ENCODE measurements around the gene PSMB10.
"Not testable (repeated sequence)": the region's sequence is repeated elsewhere in the genome, so short reads cannot be mapped to it uniquely, and the experiment has no call there.

The PSMB10 gene

DNA sequence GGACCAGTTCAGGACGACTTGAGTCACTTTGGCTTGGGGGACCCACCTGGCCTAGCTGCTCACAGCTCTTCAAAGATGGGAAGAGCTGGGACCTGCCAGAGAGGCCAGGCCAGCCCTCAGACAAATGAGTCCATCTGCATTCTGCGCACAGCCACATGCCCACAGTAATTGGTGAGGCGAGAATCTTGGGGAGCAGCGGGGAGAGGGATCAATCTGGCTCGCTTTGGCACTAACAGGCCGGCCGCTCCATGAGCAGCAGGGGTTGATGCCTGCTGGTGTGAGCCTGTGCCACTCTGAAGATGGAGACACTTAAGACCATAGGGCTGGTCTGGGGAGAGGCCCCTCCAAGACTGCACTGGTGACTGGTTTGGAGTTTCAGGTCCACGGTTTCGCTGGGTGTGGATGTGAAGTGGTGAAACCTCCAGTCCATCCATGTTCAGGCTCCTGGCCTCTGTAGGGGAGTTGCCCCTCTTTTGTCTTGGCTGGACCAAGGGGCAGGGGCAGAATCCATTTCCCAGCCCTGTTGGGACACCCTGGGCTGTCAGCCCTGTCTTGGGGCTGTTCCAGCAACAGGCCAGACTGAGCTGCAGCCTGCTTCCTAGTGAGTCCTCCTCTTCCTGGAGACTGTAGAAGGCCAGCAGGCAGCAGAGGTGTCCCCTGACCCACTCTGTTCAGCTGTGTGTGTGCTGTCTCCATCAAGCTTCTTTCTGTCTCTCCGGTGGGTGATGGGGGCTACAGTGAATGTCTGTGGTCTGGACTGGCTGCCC lies 12.3 kb downstream of the PSMB10 start:
- no peak for DNase-seq

DNA sequence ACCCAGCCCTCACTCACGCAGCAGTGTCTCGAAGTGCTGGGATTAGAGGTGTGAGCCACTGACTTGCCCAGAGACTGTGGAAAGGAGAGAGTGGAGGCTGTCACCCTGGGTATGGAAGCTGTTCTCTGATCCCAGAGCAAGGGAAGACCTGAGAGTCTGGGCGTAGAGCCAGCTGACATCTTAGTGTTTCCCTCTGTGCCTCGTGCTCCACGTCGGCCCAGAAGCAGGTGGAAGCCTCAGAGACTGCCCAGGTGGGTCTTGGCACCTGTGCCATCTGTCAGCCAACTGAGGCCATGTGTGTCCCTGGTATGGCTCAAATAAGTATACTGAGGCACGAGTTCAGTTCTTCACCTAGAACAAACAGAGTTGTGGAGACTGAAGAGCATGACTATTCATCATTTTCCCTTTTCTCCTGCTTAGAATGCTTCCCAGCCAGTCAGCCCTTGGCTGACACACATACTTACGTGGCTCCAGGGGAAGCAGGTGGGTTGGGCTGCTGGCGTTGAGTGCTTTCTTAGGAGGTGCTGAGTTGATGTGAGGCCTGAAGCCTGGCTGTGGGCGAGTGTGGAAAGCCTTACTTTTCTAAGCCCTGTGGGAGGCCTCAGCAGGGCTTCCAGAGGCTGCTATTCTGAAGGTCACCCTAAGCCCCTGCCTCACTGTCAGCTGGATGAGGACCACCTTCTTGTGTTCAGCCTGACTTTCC lies 13.1 kb downstream of the PSMB10 start:
- no peak for DNase-seq

DNA sequence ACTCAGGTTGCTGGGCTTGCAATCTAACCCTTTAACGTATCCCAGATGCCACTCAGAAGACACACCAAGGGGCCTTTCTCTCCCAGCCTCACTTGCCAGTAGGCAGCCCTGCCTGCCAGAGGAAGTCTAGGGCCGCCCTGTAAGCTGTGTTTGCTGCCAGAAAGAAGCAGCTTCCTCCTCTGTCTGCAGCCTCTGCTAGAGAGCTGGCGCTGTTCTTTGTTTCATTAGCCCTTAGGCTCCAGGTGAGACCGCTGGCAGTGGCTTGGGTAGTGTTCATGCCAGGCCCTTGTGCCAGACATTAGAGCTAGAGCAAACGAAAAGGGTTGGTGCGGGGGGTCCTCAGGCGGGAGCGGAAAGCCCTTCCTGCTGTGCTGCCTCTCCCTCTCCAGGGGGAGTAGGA lies 13.9 kb downstream of the PSMB10 start:
- DNase-seq: no peak

- DNase-seq: no peak
Measured at GRCh38 chr16:67922221-67922620, 14.4 kb downstream of the PSMB10 start.

DNA sequence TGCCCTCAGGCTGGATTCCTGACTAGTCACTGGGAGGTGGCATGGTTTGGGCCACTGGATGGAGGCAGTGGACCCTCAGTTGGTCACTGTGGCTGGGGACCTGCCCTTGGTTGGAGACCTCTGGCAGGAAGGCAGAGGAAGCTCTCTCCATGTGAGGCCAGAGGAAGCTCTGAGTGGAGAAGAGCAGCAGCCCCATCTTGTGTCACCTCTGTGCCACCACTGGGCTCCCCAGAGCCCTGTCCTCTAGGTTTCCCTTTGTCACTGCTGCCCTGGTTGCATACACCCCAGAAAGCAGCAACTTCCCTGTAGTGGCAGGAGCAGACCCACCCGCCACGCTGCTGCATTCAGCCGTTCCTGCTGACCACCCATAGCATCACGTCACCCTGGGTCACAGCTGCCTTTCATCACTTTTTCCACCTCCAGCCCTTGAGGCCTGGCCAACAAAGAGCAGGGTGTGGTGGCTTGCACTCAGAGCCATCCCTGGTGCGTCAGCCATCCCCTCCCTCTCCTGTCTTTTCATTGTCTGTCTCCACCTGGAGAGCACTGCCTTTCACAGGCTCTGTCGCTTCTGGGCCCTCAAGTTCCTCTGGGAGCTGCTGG lies 16.9 kb downstream of the PSMB10 start:
- DNase-seq: no peak

- DNase-seq: peak; percentile 43
Measured at GRCh38 chr16:67917852-67918236, 18.8 kb downstream of the PSMB10 start.

DNA sequence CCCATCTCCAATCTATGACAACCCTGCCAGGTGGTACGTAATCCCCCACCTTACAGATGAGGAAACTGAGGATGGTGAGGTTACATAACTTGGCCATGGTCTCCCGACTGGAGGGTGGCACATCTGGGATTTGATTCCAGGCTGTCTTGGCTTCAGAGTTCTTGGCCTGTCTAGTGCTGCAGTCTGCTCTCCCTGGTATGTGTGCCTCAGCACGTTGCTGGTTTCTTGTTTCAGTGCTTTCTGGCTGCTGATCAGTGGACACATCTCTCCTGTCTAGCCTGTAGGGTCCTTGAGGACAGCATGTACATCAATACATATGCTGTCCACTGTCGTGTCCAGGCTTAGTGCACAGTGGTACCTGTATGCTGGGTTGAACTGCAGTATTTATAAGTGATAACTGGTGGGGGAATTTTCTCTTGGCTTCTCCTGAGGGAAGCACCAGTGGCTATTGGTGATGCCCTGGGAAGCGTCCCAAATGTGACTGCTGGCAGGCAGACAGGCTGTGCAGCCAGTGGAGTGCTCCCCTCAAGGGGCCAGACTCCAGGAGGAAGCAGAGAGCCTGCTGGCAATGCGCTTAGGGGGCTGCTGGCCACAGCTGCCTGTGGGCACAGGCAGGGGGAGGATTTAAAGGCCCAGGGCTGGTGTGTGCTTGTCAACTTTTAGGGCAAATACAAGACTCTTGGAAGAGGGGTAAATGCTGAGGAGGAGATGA lies 19.4 kb downstream of the PSMB10 start:
- no peak for DNase-seq

- DNase-seq: no peak
Measured at GRCh38 chr16:67915831-67916723, 20.6 kb downstream of the PSMB10 start.

- not testable (repeated sequence) for DNase-seq
Measured at GRCh38 chr16:67915496-67915769, 21.2 kb downstream of the PSMB10 start.

DNA sequence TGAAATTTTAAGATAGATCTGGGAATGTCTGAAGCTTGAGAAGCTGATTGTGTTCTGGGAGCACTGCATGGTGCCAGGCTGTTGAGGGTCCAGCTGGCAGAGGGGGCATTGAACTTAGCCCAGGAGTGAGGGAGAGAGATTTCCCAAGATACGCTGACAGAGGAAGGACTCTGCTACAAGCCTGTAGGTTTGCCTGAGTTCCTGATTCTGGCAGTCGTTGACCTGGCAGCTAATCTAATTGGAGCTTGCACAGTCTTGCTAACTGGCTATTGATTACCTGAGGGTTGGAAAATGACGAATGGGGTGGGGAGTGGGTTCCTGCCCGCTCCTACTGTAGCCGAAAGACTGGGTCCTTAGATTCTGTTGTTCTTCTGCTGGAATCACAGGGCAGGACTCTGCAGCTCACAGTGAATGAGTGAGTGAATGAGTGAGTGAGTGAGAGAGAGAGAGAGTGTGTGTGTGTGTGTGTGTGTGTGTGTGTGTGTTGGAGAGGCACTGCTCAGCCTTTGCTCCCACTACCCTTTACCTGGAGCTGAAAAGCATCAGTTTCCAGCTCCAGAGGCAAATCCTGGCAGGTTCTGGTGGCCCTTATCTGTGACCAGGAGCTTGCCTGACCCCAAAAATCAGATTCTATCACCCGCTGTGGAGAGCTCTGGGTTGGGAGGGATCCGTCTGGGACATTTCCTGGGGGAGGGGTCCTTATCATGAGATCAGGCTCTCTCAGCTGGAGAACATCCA lies 21.7 kb downstream of the PSMB10 start:
- DNase-seq: no peak

DNA sequence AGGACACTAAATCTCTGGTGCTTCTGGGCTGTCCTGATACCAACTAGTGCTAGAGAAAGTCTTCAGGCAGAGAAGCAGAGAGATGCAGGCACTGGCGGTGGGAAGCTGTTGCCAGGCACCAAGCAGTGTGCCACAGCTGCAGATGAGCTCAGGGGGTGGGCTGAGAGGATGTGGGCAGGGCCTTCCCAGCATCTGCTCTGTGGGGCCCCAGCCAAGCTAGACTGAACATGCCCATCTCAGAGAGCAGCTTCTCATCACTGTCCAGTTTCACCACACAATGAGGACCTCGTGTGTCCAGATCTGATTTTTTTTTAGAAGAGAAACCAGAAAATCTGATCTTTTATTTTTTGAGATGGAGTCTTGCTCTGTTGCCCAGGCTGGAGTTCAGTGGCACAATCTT lies 26.5 kb downstream of the PSMB10 start:
- DNase-seq: no peak

DNA sequence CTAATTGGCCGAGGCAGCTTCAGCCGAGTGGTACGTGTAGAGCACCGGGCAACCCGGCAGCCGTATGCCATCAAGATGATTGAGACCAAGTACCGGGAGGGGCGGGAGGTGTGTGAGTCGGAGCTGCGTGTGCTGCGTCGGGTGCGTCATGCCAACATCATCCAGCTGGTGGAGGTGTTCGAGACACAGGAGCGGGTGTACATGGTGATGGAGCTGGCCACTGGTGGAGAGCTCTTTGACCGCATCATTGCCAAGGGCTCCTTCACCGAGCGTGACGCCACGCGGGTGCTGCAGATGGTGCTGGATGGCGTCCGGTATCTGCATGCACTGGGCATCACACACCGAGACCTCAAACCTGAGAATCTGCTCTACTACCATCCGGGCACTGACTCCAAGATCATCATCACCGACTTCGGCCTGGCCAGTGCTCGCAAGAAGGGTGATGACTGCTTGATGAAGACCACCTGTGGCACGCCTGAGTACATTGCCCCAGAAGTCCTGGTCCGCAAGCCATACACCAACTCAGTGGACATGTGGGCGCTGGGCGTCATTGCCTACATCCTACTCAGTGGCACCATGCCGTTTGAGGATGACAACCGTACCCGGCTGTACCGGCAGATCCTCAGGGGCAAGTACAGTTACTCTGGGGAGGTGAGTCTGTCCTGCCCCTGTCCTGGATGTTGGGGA lies 27.5 kb downstream of the PSMB10 start:
- DNase-seq: no peak

- DNase-seq: no peak
Measured at GRCh38 chr16:67907397-67908180, 29.1 kb downstream of the PSMB10 start.

DNA sequence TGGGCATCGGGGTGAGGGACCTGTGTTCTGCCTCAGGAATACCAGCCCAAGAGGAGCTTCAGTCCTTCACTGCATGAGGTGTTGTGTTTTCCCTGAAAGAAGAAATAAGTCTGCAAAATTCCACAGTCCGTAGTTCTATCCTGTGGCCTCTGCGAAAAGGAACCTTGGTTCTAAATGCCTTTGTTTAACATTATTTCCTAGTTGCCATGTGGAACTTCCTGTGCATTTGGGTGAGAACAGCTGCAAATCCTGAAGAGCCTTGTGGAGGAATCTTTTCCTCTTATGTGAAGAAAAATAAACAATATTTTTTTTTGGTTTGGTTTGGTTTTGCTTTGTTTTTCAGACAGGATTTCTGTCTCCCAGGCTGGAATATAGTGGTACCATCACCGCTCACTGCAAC lies 33.8 kb downstream of the PSMB10 start:
- DNase-seq: no peak

GRCh38 chr16:67901734-67902133 lies 34.9 kb downstream of the PSMB10 start:
- no peak for DNase-seq

DNA sequence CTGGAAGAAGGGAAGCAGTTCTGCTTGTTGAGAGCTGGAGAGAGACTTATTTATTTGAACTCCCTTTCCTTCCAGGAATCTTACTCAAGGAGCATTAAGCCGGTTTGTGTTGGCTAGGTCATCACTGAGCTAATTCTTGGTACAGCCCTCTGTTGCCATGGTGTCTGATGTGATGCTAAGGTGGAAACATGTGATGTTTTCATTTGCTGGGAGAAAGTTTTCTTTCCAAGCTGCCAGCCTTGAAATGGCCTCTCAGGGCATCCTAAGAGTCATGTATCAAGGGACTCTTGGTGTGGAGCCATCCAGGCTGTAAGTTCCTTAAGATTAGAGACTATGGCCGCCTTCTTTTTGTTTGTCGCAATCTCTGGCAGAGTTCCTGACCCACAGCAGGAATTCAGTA lies 39.4 kb downstream of the PSMB10 start:
- DNase-seq: no peak

DNA sequence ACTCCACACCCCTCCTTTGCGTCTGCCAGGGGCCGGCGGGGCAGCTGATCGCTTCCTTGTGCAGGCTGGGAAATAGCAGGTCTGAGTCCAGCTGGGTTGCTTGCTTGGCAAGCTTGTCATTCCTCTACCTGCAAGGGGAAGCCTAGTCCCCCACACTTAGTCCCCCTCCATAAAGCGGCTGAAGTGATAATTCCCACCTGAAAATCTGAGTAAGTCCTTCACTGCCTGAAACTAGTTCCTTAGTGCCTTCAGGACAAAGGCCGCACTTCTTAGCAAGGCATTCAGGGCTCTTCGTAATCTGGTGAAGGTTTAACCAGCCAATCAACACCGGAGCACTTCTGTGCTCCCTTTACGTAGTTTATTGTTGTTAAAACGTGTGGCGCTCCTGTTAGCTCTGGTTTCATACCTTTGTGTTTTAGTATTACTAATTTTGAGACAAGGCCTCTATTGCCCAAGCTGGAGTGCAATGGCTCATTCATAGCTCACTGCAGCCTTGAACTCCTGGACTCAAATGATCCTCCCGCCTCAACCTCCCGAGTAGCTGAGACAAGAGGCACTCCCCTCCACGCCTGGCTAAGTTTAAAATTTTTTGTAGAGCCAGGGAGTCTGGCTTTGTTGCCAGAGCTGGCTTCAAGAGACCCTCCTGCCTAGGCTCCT lies 42.8 kb downstream of the PSMB10 start:
- DNase-seq: no peak

GRCh38 chr16:67892899-67893742 lies 43.5 kb downstream of the PSMB10 start, which contains the start of gene PSKH1:
Gene PSKH1, plus strand, starts transcription at chr16:67893254. Its CDS starts 15,496 bp downstream, at chr16:67908750.
- peak; percentile 94 for DNase-seq

DNA sequence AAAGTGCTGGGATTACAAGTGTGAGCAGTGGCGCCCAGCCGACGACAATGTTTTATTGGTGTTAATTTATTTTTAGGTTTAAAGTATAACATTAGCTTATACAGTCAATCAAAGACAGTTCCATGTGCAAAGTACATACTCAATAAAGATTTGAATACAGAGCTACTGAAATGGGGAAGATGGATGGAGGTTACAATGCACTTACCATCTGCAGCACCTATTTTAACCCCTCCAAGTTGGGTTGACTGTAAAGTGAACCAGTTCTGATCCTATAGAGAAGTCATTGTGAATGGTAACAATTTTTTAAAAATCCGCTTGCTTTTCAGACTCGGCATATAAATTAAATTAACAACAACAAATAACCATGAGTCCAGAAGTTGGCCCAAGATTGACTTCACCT lies 44.3 kb downstream of the PSMB10 start:
- DNase-seq: no peak

Data from MV-4-11 (cell line).